IgD-negative memory B cell (primary cell): ENCODE data around the gene ADCY9. TPM values are rescaled to one million over a fixed set of nuclear protein-coding genes. Genes with fewer than 3 reads are reported as not detected.
"Not testable (repeated sequence)": the region's sequence is repeated elsewhere in the genome, so short reads cannot be mapped to it uniquely, and the experiment has no call there.

ENCODE experiments used
- H3K27ac Mint-ChIP-seq, 3 donors: one replicate each; pipeline ENCODE4 v1.8.0; 2020 to 2022; ENCODE audit warnings: mild to moderate bottlenecking in 3 of 3, mixed read lengths in 3 of 3, moderate library complexity in 1 of 3
- H3K27me3 Mint-ChIP-seq: one replicate; pipeline ENCODE4 v1.8.0; 2021; ENCODE audit warnings: mixed read lengths
- H3K36me3 Mint-ChIP-seq: one replicate; pipeline ENCODE4 v1.8.0; 2020; ENCODE audit warnings: mild to moderate bottlenecking, mixed read lengths
- H3K4me1 Mint-ChIP-seq, 3 donors: one replicate each; pipeline ENCODE4 v1.8.0; 2020 to 2022; ENCODE audit warnings: mixed read lengths in 3 of 3, mild to moderate bottlenecking in 1 of 3
- H3K4me3 Mint-ChIP-seq, 4 donors: one replicate each; pipeline ENCODE4 v1.8.0; 2020 to 2022; ENCODE audit warnings: mild to moderate bottlenecking in 4 of 4, mixed read lengths in 4 of 4, moderate library complexity in 3 of 4
- H3K9me3 Mint-ChIP-seq, 3 donors: one replicate each; pipeline ENCODE4 v1.8.0; 2020 to 2021; ENCODE audit warnings: mixed read lengths in 3 of 3, mild to moderate bottlenecking in 1 of 3
- polyA plus RNA-seq: library from polyadenylated mRNA; unstranded; fragments of 300-500 nt; fragmentation: Illumina TruSeq; gene quantifications from one replicate; pipeline ENCODE4 v1.2.3, GENCODE V29; 2021

Gene ADCY9
- polyA plus RNA-seq, 1 donor from 2014 or later = 0.21 TPM

DNA sequence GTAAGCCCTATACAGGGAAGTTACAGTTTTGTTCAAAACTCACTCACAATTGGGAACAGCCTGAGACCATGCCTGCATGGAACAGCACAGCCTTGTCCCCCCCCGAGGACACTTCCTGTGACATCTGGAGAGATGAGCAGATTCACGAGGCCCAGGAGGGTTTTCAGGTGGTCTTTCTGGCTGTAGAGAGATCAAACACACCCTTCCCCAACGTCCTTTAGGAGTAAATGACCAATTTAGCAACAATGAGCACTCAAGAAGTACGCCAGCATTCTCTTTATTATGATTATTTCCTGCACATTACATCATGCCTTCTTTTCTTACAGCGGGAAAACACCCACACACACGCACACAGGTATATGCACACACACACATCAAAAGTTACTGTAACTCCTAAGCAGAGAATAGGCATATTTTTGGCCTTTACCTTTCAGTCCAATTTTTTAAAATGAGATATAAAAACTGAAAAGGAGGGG is 39.0 kb downstream of the ADCY9 start:
- no peaks in the 10 kb centered on the region for H3K9me3 Mint-ChIP-seq
- H3K36me3 Mint-ChIP-seq = no peaks in the 10 kb centered on the region
- no peaks in the 10 kb centered on the region for H3K27me3 Mint-ChIP-seq
- H3K4me1 Mint-ChIP-seq = no peaks in the 10 kb centered on the region
- H3K27ac Mint-ChIP-seq = no peak overlapping the region
- H3K4me3 Mint-ChIP-seq = no peak overlapping the region

DNA sequence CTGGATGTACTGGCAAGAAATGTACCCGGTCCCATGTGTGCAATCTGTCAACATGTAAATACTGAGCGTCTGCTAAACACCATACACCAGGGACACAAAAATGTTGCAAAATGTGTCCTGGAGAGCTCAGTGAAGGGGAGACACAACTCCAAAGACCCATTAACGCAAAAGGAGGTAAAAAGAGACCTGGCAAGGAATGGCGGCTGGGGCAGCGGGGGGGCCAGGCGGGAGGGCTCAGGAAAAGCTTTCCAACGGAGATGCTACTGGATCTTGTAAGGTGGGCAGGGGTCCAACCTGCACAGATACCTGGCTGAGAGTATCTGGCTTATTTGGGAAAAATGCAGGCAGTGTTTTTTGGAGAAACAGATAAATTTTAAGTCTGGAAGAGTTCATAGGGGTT is 40.7 kb downstream of the ADCY9 start:
- Mint-ChIP-seq H3K9me3 (no peaks in the 10 kb centered on the region), H3K4me3 (no peak overlapping the region), H3K4me1 (no peaks in the 10 kb centered on the region), H3K27ac (no peak overlapping the region), H3K27me3 (no peaks in the 10 kb centered on the region), H3K36me3 (no peaks in the 10 kb centered on the region)

DNA sequence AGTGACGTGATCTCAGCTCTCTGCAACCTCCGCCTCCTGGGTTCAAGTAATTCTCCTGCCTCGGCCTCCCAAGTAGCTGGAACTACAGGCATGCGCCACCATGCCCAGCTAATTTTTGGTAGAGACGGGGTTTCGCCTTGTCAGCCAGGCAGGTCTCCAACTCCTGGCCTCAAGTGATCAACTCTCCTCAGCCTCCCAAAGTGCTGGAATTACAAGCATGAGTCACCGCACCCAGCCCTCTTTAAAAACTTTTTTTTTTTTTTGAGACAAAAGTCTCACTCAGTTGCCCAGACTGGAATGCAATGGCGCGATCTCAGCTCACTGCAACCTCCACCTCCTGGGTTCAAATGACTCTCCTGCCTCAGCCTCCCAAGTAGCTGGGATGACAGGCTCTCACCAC is 43.1 kb downstream of the ADCY9 start:
- not testable (repeated sequence) for H3K4me3 Mint-ChIP-seq, H3K27me3 Mint-ChIP-seq, H3K4me1 Mint-ChIP-seq, H3K27ac Mint-ChIP-seq, H3K9me3 Mint-ChIP-seq, H3K36me3 Mint-ChIP-seq

DNA sequence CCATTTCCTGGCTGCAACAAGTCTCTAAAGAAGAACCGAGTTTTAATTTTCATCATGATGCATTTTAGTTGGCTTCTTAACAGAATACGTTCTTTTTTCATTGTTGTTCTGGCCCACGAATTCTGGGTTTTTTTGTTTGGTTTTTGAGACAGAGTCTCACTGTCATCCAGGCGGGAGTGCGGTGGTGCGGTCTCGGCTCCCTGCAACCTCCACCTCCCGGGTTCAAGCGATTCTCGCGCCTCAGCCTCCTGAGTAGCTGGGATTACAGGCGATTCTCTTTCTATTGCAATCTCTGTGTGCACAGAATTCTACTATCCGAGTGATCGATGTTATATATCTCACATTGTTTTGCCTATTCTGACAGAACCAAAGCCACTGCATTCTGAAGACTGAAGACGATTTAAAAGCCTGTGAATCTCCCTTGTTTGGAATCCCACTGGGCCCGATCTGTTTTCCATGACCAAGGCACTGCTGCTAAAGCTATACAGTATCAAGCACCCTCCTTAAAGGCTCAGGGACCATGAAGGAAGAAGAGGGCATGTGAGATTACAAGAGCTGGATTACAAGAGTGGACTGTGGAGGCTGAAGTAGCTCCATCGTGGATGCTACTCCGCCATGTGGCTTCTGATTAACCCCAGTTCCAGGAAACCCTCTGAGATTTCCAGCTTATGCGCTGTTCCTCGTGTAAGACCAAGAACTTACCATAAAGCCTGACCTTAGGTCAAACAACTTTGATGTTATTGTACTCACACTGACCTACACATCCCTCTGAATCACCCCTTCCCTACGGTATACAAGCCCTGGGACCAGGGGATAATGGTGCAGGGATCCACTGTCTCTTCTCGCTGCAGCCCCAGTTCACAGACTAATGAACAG is 44.3 kb downstream of the ADCY9 start:
- Mint-ChIP-seq H3K9me3 (no peaks in the 10 kb centered on the region), H3K4me3 (no peak overlapping the region), H3K27ac (no peak overlapping the region), H3K36me3 (no peaks in the 10 kb centered on the region), H3K27me3 (no peaks in the 10 kb centered on the region), H3K4me1 (no peaks in the 10 kb centered on the region)

DNA sequence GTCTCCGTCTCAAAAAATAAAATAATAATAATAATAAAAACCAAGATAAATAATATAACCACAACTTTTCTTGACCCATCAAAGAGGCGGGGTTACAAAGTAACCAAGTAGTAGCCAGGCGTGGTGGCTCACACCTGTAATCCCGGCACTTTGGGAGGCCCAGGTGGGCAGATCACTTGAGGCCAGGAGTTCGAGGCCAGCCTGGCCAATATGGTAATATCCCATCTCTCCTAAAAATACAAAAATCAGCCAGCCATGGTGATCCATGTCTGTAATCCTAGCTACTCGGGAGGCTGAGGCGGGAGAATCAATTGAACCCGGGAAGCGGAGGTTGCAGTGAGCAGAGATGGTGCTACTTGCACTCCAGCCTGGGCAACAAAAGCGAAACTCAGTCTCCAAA is 45.3 kb downstream of the ADCY9 start:
- Mint-ChIP-seq H3K36me3 (no peaks in the 10 kb centered on the region), H3K4me3 (no peak overlapping the region), H3K27me3 (peaks cover 2% of the 10 kb centered on the region), H3K27ac (no peak overlapping the region), H3K9me3 (no peaks in the 10 kb centered on the region), H3K4me1 (no peaks in the 10 kb centered on the region)

DNA sequence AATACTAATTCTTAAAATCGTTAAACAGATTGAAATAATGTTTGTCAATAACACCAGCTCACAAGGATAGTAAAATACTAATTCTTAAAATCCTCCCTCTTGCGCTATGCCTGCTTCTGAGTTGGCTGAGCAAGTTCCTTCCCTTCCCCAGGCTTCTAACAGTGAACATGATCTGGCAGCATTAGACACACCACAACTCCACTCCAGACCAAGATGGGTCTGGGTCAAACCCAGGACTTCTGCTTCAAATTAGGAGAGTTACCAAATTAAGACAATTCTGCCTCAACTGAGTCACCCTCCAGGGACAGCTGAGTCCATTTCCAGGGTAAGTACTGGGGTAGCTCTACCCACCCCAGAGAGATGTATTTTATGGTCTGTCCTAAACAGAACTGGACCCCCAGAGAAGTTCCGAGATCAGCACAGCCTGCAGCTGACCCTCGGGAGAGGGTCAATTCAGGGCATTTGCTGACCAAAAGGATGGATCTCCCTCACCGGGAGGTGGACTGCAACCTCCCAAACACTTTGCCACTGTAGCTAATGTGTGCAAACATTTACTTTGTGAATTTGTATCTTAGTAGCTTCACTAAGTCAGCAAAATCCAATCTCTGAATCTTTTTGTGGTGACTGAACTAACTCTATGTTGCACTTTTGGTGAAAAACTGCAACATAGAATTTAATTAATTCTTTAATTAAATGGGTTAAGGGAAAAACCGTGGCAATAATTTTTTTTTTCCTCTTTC is 48.8 kb downstream of the ADCY9 start:
- Mint-ChIP-seq H3K4me3 (no peak overlapping the region), H3K27me3 (peaks cover 2% of the 10 kb centered on the region), H3K36me3 (peaks cover 4% of the 10 kb centered on the region), H3K9me3 (peaks cover 0 to 13% (median 6%) of the 10 kb centered on the region in 3 donors), H3K4me1 (peaks cover 0 to 4% (median 2%) of the 10 kb centered on the region in 3 donors), H3K27ac (no peak overlapping the region)

DNA sequence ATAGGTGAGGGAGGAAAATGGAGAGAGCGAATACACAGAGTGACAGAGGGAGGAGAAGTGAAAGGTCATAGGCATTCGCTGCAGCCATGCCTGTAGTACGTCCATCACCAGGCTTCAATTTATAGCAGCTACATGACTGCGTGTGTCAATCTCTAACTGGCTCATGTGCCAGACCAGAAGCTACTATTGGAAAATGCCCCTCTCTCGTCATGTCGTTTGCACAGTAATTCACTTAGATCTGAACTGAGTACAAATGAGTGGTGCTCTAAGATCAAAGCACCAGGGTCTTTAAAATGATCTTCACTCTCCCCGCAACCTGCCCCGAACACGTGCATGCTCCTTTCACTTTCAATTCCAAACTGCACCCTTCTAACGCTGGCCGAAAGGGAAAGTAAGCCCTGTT is 51.3 kb downstream of the ADCY9 start:
- Mint-ChIP-seq H3K27me3 (peaks cover 2% of the 10 kb centered on the region), H3K27ac (peak overlapping the region in 1 of 3 donors; percentile 90), H3K4me3 (peak overlapping the region; percentile 7 to 88 (median 82)), H3K9me3 (peaks cover 0 to 24% (median 20%) of the 10 kb centered on the region in 3 donors), H3K36me3 (peaks cover 7% of the 10 kb centered on the region), H3K4me1 (peaks cover 0 to 4% (median 2%) of the 10 kb centered on the region in 3 donors)

DNA sequence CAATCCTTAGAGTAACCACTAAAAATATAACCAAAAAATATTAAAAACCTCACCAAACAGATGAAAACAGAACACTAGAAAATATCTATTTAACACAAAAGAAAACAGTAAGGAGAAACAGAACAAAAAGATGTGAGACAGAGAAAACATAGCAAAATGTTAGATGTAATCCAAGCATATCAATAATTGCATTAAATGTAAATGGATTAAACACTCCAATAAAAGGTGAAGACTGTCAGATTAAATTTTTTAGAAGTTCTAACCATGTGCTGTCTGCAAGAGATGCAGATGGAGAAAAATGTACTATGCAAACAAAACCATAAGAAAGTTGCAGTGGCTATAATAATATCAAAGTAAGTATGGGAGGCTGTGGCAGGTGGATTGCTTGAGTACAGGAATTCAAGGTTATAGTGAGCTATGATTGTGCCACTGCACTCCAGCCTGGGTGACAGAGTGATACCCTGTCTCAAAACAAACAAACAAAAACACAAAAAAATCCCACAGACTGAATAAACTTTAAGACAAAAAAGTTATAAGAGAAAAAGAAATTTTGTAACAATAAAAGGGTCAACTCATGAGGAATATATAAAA is 53.9 kb downstream of the ADCY9 start:
- peaks cover 2% of the 10 kb centered on the region for H3K27me3 Mint-ChIP-seq
- peaks cover 0 to 27% (median 24%) of the 10 kb centered on the region in 3 donors for H3K9me3 Mint-ChIP-seq
- H3K4me1 Mint-ChIP-seq = peaks cover 0 to 4% (median 2%) of the 10 kb centered on the region in 3 donors
- peaks cover 7% of the 10 kb centered on the region for H3K36me3 Mint-ChIP-seq
- H3K4me3 Mint-ChIP-seq = peak overlapping the region in 1 of 4 donors; percentile 60
- H3K27ac Mint-ChIP-seq = no peak overlapping the region

DNA sequence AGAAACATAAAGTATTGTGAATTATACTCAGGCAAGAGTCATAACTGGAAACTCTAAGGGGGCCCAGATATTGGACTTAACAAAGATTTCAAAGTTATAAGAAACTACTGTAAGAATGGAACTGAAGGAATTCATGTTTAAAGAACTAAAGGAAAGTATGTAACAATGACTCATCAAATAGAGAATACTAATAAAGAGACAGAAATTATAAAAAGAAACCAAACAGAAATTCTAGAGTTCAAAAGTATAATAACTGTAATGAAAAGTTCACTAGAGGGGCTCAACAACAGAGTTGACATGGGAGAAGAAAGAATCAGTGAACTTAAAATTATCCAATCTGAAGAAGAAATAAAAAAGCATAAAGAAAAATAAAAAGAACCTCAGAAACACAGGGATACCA is 55.4 kb downstream of the ADCY9 start:
- peaks cover 0 to 4% (median 2%) of the 10 kb centered on the region in 3 donors for H3K4me1 Mint-ChIP-seq
- H3K4me3 Mint-ChIP-seq = no peak overlapping the region
- H3K27me3 Mint-ChIP-seq = no peaks in the 10 kb centered on the region
- no peak overlapping the region for H3K27ac Mint-ChIP-seq
- H3K36me3 Mint-ChIP-seq = peaks cover 7% of the 10 kb centered on the region
- H3K9me3 Mint-ChIP-seq = peaks cover 0 to 27% (median 24%) of the 10 kb centered on the region in 3 donors

DNA sequence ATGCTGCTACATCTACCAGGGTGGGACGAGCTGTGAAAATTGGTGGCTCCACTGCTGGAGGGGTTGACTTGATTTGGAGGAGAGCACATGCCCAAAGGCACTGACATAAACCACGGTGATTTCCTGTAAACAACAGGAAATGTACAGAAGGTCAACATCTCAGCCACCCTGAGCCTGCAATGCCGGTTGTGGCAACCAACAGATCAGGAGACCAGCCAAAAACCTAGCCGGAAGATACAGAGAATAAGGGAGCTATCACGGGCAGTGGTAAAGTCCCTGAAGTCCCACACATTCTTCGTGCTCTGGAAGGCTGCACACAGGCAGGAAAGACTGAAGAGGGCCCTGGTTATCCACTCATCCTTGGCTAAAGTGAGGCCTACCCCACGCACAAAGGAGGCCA is 56.2 kb downstream of the ADCY9 start:
- Mint-ChIP-seq H3K4me1 (peaks cover 0 to under 1% (median under 1%) of the 10 kb centered on the region in 3 donors), H3K9me3 (peaks cover 0 to 27% (median 24%) of the 10 kb centered on the region in 3 donors), H3K27ac (peak overlapping the region in 1 of 3 donors; percentile 91), H3K27me3 (no peaks in the 10 kb centered on the region), H3K36me3 (peaks cover 7% of the 10 kb centered on the region), H3K4me3 (peak overlapping the region in 2 of 4 donors; percentile 56 to 65)

DNA sequence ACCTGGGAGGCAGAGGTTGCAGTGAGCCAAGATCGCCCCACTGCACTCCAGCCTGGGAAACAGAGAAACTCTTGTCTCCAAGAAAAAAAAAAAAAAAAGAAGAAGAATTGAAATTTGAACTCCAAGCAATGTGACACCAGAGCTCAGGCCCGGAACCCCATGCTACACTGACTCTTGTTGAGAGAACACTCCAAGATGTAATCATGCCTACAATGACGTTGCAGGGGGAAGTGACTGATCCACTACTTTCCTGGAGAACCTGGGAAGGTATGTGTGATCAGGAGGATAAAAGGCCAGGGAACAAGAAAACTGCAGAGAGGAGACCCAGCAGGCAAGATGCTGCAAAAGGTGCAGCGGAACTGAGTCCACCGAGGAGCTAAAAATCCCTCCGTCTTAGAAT is 57.9 kb downstream of the ADCY9 start:
- Mint-ChIP-seq H3K27ac (no peak overlapping the region), H3K4me3 (peak overlapping the region in 2 of 4 donors; percentile 27 to 43), H3K4me1 (no peaks in the 10 kb centered on the region), H3K9me3 (peaks cover 0 to 21% (median 19%) of the 10 kb centered on the region in 3 donors), H3K27me3 (no peaks in the 10 kb centered on the region), H3K36me3 (peaks cover 3% of the 10 kb centered on the region)

DNA sequence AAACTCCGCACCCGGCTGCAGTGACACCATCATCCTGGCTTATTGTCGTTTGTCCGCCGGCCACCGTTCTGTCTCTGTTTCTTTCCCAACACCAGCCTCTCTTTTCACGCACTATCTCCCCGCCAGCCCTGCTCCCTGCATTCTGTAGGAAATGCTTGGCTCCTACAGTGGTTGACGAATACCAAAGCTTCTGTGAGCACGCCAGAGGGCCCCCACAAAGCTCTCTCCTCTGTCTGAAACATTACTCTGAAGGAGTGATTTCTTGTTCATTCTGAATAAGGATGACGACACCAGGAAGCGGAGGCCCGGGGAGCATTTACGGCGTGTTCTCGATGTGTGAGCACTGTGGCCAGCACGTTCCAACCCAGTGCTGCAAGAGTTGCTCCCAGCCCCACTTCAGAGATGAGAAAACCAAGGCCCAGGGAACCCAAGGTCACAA is 58.8 kb downstream of the ADCY9 start:
- Mint-ChIP-seq H3K4me1 (no peaks in the 10 kb centered on the region), H3K27ac (no peak overlapping the region), H3K27me3 (peaks cover 5% of the 10 kb centered on the region), H3K9me3 (peaks cover 0 to 19% (median 14%) of the 10 kb centered on the region in 3 donors), H3K4me3 (peak overlapping the region in 1 of 4 donors; percentile 82), H3K36me3 (peaks cover 3% of the 10 kb centered on the region)

DNA sequence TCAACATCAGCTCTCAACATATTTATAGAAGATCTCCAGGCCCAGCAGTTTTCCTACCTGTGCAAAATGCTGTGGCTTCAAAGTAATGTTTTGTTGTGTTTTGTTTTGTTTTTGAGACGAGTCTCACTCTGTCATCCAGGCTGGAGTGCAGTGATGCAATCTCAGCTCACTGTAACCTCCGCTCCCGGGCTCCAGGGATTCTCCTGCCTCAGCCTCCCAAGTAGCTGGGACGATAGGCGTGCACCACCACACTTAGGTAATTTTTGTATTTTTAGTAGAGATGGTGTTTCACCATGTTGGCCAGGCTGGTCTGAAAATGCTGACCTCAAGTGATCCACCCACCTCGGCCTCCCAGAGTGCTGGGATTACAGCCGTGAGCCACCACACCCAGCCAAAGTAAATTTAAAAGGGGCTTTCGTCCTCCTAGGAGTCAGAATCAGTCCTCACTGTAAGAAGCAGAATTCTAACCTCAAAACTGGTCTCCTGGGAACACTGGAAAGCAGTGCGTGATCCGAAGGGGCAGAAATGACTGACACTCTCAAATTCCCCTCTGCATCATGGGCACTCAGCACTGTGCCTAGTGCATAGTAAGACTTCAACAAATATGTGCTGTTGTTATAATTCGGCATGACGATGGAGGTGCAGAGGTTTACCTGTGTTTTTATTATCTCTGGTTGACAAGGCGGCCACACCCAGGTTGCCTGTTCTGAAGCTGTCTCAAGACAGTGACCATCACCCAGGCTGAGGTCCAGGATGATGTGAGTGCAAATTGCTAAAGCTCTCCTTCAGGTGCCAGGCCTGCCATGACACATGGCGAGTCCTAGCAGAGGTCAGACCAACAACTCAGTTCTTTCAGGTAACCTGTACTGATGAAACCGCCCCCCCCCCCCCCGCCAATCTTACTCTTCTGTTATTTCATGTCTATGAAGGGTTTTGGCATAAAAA is 59.8 kb downstream of the ADCY9 start:
- peaks cover 5% of the 10 kb centered on the region for H3K27me3 Mint-ChIP-seq
- no peak overlapping the region for H3K4me3 Mint-ChIP-seq
- peaks cover 0 to 15% (median 11%) of the 10 kb centered on the region in 3 donors for H3K9me3 Mint-ChIP-seq
- H3K27ac Mint-ChIP-seq = no peak overlapping the region
- peaks cover under 1% of the 10 kb centered on the region for H3K36me3 Mint-ChIP-seq
- no peaks in the 10 kb centered on the region for H3K4me1 Mint-ChIP-seq

DNA sequence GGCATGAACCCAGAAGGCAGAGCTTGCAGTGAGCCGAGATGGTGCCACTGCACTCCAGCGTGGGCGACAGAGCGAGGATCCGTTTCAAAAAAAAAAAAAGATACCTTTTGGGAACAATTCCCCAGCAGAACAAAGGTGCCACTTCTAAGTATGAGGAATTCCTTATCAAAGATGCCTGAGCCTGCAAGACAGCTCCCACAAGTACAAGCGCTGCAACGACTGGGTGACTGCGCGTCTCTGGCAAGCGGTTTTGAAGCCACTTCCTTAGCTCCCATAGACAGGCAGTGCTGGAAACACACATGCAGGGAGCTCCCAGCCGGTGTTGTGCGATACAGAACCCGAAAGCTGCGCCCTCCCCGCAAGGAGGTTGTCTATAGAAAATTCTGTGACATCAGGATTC is 60.5 kb downstream of the ADCY9 start:
- Mint-ChIP-seq H3K4me1 (no peaks in the 10 kb centered on the region), H3K4me3 (no peak overlapping the region), H3K27ac (no peak overlapping the region), H3K36me3 (no peaks in the 10 kb centered on the region), H3K9me3 (peaks cover 0 to 10% (median 4%) of the 10 kb centered on the region in 3 donors), H3K27me3 (peaks cover 5% of the 10 kb centered on the region)
